ENCODE results near the gene BAIAP3.

DNA sequence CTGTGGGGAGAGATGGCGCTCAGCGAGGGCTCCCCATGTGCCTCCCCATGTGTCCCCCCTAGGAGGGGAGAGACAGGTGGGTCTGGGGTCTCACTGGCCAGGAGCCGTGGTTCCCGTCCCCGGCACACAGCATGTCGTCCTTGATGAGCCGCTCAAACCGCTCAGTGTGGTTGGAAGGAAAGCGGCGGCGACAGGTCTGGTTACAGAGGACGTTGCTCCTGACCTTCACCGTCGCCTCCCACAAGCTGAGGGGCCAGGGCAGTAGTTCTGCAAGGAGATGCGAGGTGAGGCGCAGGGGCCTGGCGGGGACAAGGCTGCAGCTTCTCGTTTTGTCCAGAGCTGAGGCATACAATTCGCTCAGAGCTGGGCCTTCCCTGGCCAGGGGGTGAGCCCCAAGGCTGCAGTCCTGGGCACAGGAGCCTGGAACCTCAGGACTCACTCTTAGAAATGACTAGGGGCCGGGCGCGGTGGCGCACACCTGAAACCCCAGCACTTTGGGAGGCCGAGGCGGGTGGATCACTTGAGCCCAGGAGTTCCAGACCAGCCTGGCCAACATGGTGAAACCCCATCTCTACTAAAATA, 46.8 kb upstream of the BAIAP3 start:
- TF ChIP-seq, protein P1, sequence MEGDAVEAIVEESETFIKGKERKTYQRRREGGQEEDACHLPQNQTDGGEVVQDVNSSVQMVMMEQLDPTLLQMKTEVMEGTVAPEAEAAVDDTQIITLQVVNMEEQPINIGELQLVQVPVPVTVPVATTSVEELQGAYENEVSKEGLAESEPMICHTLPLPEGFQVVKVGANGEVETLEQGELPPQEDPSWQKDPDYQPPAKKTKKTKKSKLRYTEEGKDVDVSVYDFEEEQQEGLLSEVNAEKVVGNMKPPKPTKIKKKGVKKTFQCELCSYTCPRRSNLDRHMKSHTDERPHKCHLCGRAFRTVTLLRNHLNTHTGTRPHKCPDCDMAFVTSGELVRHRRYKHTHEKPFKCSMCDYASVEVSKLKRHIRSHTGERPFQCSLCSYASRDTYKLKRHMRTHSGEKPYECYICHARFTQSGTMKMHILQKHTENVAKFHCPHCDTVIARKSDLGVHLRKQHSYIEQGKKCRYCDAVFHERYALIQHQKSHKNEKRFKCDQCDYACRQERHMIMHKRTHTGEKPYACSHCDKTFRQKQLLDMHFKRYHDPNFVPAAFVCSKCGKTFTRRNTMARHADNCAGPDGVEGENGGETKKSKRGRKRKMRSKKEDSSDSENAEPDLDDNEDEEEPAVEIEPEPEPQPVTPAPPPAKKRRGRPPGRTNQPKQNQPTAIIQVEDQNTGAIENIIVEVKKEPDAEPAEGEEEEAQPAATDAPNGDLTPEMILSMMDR (IDR thresholded peaks at IDR 0.05; ENCODE audit: poor library complexity, severe bottlenecking), result no peak
- TF ChIP-seq POLR2AphosphoS5 (IDR thresholded peaks at IDR 0.05) (no peak), MXI1 (conservative IDR thresholded peaks at IDR 0.05; ENCODE audit: poor library complexity, severe bottlenecking) (no peak)
- TF ChIP-seq, protein P2, sequence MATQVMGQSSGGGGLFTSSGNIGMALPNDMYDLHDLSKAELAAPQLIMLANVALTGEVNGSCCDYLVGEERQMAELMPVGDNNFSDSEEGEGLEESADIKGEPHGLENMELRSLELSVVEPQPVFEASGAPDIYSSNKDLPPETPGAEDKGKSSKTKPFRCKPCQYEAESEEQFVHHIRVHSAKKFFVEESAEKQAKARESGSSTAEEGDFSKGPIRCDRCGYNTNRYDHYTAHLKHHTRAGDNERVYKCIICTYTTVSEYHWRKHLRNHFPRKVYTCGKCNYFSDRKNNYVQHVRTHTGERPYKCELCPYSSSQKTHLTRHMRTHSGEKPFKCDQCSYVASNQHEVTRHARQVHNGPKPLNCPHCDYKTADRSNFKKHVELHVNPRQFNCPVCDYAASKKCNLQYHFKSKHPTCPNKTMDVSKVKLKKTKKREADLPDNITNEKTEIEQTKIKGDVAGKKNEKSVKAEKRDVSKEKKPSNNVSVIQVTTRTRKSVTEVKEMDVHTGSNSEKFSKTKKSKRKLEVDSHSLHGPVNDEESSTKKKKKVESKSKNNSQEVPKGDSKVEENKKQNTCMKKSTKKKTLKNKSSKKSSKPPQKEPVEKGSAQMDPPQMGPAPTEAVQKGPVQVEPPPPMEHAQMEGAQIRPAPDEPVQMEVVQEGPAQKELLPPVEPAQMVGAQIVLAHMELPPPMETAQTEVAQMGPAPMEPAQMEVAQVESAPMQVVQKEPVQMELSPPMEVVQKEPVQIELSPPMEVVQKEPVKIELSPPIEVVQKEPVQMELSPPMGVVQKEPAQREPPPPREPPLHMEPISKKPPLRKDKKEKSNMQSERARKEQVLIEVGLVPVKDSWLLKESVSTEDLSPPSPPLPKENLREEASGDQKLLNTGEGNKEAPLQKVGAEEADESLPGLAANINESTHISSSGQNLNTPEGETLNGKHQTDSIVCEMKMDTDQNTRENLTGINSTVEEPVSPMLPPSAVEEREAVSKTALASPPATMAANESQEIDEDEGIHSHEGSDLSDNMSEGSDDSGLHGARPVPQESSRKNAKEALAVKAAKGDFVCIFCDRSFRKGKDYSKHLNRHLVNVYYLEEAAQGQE (IDR thresholded peaks at IDR 0.05; ENCODE audit: borderline replicate concordance), result no peak

All from neural cell (in vitro differentiated cells).